HCT116 (cell line): ENCODE data around the gene ZBTB47. TPM values are rescaled to one million over a fixed set of nuclear protein-coding genes. Genes with fewer than 3 reads are reported as not detected.

Source experiments
- ATAC-seq: fragments of 200-7000 bp; cut with Tn5 transposase; 2 replicates; pipeline ENCODE4 v1.9.1; 2020; ENCODE audit warnings: mild to moderate bottlenecking, moderate library complexity
- BruUV-seq: library from RNA; stranded (reverse); fragments of 400-500 nt; replicated peaks from 2 replicates; lab custom pipeline; 2021; lab: Mats Ljungman, UMichigan
- CTCF ChIA-PET: fragments of 300-600 bp; sonication (Branson Sonifier 250); formaldehyde crosslinking; loops from one replicate; lab custom pipeline; 2021; ENCODE audit warnings: antibody characterized with exemption; lab: Charles Lee
- POLR2A ChIA-PET: fragments of 300-600, 350-600 bp; sonication (Branson Sonifier 250); formaldehyde crosslinking; loops from one replicate; lab custom pipeline; 2021; ENCODE audit warnings: antibody characterized with exemption; lab: Charles Lee
- RAD21 ChIA-PET, 2 experiments: fragments of 300-600 bp; sonication (Branson Sonifier 250); formaldehyde crosslinking; loops; one replicate each; lab custom pipeline; 2023; ENCODE audit warnings: low total read pairs in 2 of 2; ENCODE audit not compliant: uncharacterized antibody in 2 of 2, unreplicated experiment in 2 of 2, low non-redundant PET in 1 of 2; lab: Charles Lee
- DNase-seq: peaks from one replicate; pipeline ENCODE4 v3.0.0-alpha.2; 2010; ENCODE audit warnings: low read depth, low spot score
- H2AFZ ChIP-seq: fragments of 200-600 bp; shearing (Covaris generic), sonication (generic); 2 replicates; pipeline ENCODE4 v1.6.1; 2017; ENCODE audit warnings: low read depth, mixed run types, mixed read lengths, antibody characterized with exemption, low read length; ENCODE audit not compliant: poor library complexity, severe bottlenecking
- H3K27ac ChIP-seq: 2 replicates; pipeline ENCODE4 v1.5.1; 2012; ENCODE audit warnings: low read depth, low read length
- H3K27me3 ChIP-seq: fragments of 200-600 bp; sonication (generic); 2 replicates; pipeline ENCODE4 v1.6.1; 2016; ENCODE audit warnings: mixed run types, low read length, mixed read lengths; ENCODE audit not compliant: insufficient read depth
- H3K36me3 ChIP-seq, 2 experiments: fragments of 200-500 bp in 1 of 2; fragments of 200-600 bp in 1 of 2; sonication (Bioruptor generic) in 1 of 2; sonication (generic) in 1 of 2; 2 replicates each; pipeline versions ENCODE4 v1.5.1 to v1.6.1; 2014 to 2016; ENCODE audit warnings: low read length in 2 of 2, inconsistent platforms in 1 of 2, mixed read lengths in 1 of 2, mixed run types in 1 of 2; ENCODE audit not compliant: insufficient read depth in 2 of 2, control insufficient read depth in 1 of 2
- H3K4me1 ChIP-seq, 2 experiments: fragments of 200-600 bp in 1 of 2; sonication (generic) in 1 of 2; 2 replicates each; pipeline versions ENCODE4 v1.5.1 to v1.6.1; 2012 to 2017; ENCODE audit warnings: low read length in 2 of 2, inconsistent platforms in 1 of 2, mild to moderate bottlenecking in 1 of 2, mixed read lengths in 1 of 2, mixed run types in 1 of 2, moderate library complexity in 1 of 2; ENCODE audit not compliant: insufficient read depth in 2 of 2, control insufficient read depth in 1 of 2
- H3K4me2 ChIP-seq: fragments of 200-600 bp; sonication (generic); 2 replicates; pipeline ENCODE4 v1.6.1; 2017; ENCODE audit warnings: mixed run types, low read length, mixed read lengths
- H3K4me3 ChIP-seq, 2 experiments: fragments of 200-600 bp in 1 of 2; sonication (generic) in 1 of 2; replicated peaks in 1 of 2; 2 replicates each; pipeline ENCODE4 v1.5.1; 2011 to 2016; ENCODE audit warnings: low read length in 2 of 2, control low read depth in 1 of 2, low read depth in 1 of 2, mild to moderate bottlenecking in 1 of 2, mixed read lengths in 1 of 2, mixed run types in 1 of 2
- H3K79me2 ChIP-seq: fragments of 200-600 bp; sonication (generic); 2 replicates; pipeline ENCODE4 v1.6.1; 2017; ENCODE audit warnings: mild to moderate bottlenecking, mixed run types, low read length, moderate library complexity, mixed read lengths; ENCODE audit not compliant: insufficient read depth
- H3K9ac ChIP-seq: fragments of 200-600 bp; sonication (generic); 2 replicates; pipeline ENCODE4 v1.6.1; 2016; ENCODE audit warnings: low read length, mixed read lengths
- H3K9me2 ChIP-seq: fragments of 200-600 bp; sonication (generic), shearing (Covaris generic); 2 replicates; pipeline ENCODE4 v1.6.1; 2017; ENCODE audit warnings: mixed run types, mild to moderate bottlenecking, moderate library complexity; ENCODE audit not compliant: insufficient read depth
- H3K9me3 ChIP-seq, 2 experiments: fragments of 200-500 bp in 1 of 2; fragments of 200-600 bp in 1 of 2; sonication (Bioruptor generic) in 1 of 2; sonication (generic) in 1 of 2; 2 replicates each; pipeline ENCODE4 v1.6.1; 2014 to 2017; ENCODE audit warnings: low read length in 2 of 2, mixed read lengths in 2 of 2, inconsistent platforms in 1 of 2, low read depth in 1 of 2, mild to moderate bottlenecking in 1 of 2, mixed run types in 1 of 2, moderate library complexity in 1 of 2; ENCODE audit not compliant: control insufficient read depth in 1 of 2, insufficient read depth in 1 of 2
- H4K20me1 ChIP-seq: fragments of 200-600 bp; sonication (generic), shearing (Covaris generic); 2 replicates; pipeline ENCODE4 v1.6.1; 2017; ENCODE audit warnings: mixed run types, mild to moderate bottlenecking, moderate library complexity; ENCODE audit not compliant: insufficient read depth
- CEBPB ChIP-seq: IDR thresholded peaks from 2 replicates; pipeline ENCODE4 v1.6.1; 2012; ENCODE audit warnings: low read depth
- CTCF ChIP-seq, 3 experiments: fragments of 200-600 bp in 1 of 3; sonication (generic) in 1 of 3; IDR thresholded peaks in 2 of 3; conservative IDR thresholded peaks in 1 of 3; 2 replicates each; pipeline ENCODE4 v1.5.1; 2012 to 2017; ENCODE audit warnings: low read depth in 2 of 3, low read length in 2 of 3, antibody characterized with exemption in 1 of 3, borderline replicate concordance in 1 of 3, control low read depth in 1 of 3, mild to moderate bottlenecking in 1 of 3, mixed read lengths in 1 of 3, mixed run types in 1 of 3, moderate library complexity in 1 of 3; ENCODE audit not compliant: insufficient read depth in 1 of 3
- ELF1 ChIP-seq: IDR thresholded peaks from 2 replicates; pipeline ENCODE4 v1.6.1; 2012; ENCODE audit warnings: low read depth, borderline replicate concordance
- EZH2phosphoT487 ChIP-seq: fragments of 200-600 bp; IDR thresholded peaks from 2 replicates; pipeline ENCODE4 v1.6.1; 2018; ENCODE audit warnings: antibody characterized with exemption, borderline replicate concordance
- FOSL1 ChIP-seq: IDR thresholded peaks from 2 replicates; pipeline ENCODE4 v1.6.1; 2012; ENCODE audit warnings: low read depth
- MAX ChIP-seq: IDR thresholded peaks from 2 replicates; pipeline ENCODE4 v1.6.1; 2012
- POLR2AphosphoS5 ChIP-seq: IDR thresholded peaks from 2 replicates; pipeline ENCODE4 v1.6.1; 2011; ENCODE audit warnings: mild to moderate bottlenecking, low read depth, low read length, moderate library complexity
- RAD21 ChIP-seq: IDR thresholded peaks from 2 replicates; pipeline ENCODE4 v1.6.1; 2012; ENCODE audit warnings: low read depth, mild to moderate bottlenecking
- REST ChIP-seq: IDR thresholded peaks from 2 replicates; pipeline ENCODE4 v1.6.1; 2012; ENCODE audit warnings: low read depth
- SIN3A ChIP-seq: IDR thresholded peaks from 2 replicates; pipeline ENCODE4 v1.6.1; 2012; ENCODE audit warnings: low read depth
- SP1 ChIP-seq: IDR thresholded peaks from 2 replicates; pipeline ENCODE4 v1.6.1; 2012; ENCODE audit warnings: low read depth
- SRF ChIP-seq: IDR thresholded peaks from 2 replicates; pipeline ENCODE4 v1.6.1; 2012; ENCODE audit warnings: low read depth
- YY1 ChIP-seq: IDR thresholded peaks from 2 replicates; pipeline ENCODE4 v1.6.1; 2011; ENCODE audit warnings: low read length, low read depth, moderate library complexity, mild to moderate bottlenecking; ENCODE audit not compliant: insufficient replicate concordance; ENCODE audit errors: extremely low read depth
- ZFX ChIP-seq: fragments of 450-650 bp; IDR thresholded peaks from 2 replicates; pipeline ENCODE4 v1.6.1; 2017
- ZNF274 ChIP-seq: fragments of 200-500 bp; sonication (Bioruptor generic); IDR thresholded peaks from 2 replicates; pipeline ENCODE4 v1.6.1; 2014; ENCODE audit warnings: mild to moderate bottlenecking, low read depth, low read length, inconsistent platforms
- intact Hi-C: fragments of 100-400 bp; cut with micrococcal nuclease; formaldehyde crosslinking; loops from 2 replicates; pipeline ENCODE4 v1.10.0; 2022
- total RNA-seq: library from RNA; stranded (reverse); gene quantifications from one replicate; pipeline ENCODE4 v1.2.1, GENCODE V29; 2021; ENCODE audit not compliant: unreplicated experiment
- TF ChIP-seq, protein P1 (sequence below): IDR thresholded peaks from 2 replicates; pipeline ENCODE4 v1.6.1; 2011; ENCODE audit warnings: mild to moderate bottlenecking, low read length, moderate library complexity; ENCODE audit not compliant: insufficient replicate concordance; ENCODE audit errors: extremely low read depth
- TF ChIP-seq, protein P2 (sequence below): IDR thresholded peaks from 2 replicates; pipeline ENCODE4 v1.6.1; 2012

ZBTB47 gene
- total RNA-seq, 1 experiment from 2014 or later, result 6.3 TPM

DNA sequence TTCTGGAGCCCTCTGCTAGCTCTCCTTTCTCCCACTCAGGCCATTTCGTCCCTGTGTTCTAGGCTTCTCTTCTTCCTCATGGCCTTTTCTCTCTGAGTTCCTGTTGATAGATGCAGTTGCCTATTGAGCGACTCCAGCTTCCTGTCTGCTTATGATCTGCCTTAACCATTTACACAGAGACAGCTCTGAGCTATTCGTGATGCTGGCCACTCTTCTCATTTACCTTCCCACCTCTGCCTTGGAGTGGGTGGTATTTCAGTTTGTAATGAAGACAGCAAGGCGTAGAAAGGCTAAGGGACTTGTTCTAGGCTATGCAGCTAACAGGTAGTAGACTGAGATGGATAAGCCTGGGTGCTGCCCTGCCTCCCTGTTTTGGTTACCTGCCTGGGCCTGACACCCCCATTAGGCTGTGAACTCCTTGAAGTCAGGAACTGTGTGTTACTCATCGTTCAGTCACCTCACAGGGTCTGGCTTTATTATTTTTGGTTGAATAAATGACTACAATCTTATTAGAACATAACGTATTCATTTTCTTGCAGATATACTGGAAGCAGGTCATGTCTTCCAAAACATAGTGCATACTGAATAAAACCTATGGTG is 12.6 kb upstream of the ZBTB47 start:
- no peak overlapping the region for H2AFZ ChIP-seq
- no peaks in the 10 kb centered on the region for H3K27me3 ChIP-seq
- no peaks in the 10 kb centered on the region; the same call in 1 of the 2 replicates for H3K79me2 ChIP-seq
- no TSS peak for BruUV-seq
- ChIA-PET POLR2A (interaction anchor here (0.5 to 2.2 kb wide), 2 partner anchors 11 to 422 kb away, joined by 4 to 5 read pairs; no protein-coding TSS in a partner anchor), RAD21 (no interaction called here), CTCF (no interaction called here)
- no peaks in the 10 kb centered on the region for H3K9me2 ChIP-seq
- no peak overlapping the region for H3K9ac ChIP-seq
- peaks cover 49 to 75% of the 10 kb centered on the region in 2 experiments; a peak in 3 of 4 replicates for H3K36me3 ChIP-seq
- no peak for ATAC-seq
- no peaks in the 10 kb centered on the region for H3K9me3 ChIP-seq
- no peak overlapping the region for H3K4me2 ChIP-seq
- no peaks in the 10 kb centered on the region for H3K4me1 ChIP-seq
- intact Hi-C loops, result no loop called here
- no peak overlapping the region for H3K27ac ChIP-seq
- no peak for DNase-seq
- H3K4me3 ChIP-seq, result no peak overlapping the region
- no peak for TF ChIP-seq YY1
- no peak for TF ChIP-seq POLR2AphosphoS5
- no peak for TF ChIP-seq REST
- TF ChIP-seq MAX, result no peak
- TF ChIP-seq FOSL1, result no peak
- TF ChIP-seq, protein P1, sequence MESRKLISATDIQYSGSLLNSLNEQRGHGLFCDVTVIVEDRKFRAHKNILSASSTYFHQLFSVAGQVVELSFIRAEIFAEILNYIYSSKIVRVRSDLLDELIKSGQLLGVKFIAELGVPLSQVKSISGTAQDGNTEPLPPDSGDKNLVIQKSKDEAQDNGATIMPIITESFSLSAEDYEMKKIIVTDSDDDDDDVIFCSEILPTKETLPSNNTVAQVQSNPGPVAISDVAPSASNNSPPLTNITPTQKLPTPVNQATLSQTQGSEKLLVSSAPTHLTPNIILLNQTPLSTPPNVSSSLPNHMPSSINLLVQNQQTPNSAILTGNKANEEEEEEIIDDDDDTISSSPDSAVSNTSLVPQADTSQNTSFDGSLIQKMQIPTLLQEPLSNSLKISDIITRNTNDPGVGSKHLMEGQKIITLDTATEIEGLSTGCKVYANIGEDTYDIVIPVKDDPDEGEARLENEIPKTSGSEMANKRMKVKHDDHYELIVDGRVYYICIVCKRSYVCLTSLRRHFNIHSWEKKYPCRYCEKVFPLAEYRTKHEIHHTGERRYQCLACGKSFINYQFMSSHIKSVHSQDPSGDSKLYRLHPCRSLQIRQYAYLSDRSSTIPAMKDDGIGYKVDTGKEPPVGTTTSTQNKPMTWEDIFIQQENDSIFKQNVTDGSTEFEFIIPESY, result no peak
- no peak for TF ChIP-seq ELF1
- no peak for TF ChIP-seq SIN3A
- TF ChIP-seq, protein P2, sequence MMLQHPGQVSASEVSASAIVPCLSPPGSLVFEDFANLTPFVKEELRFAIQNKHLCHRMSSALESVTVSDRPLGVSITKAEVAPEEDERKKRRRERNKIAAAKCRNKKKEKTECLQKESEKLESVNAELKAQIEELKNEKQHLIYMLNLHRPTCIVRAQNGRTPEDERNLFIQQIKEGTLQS, result no peak
- no peak for TF ChIP-seq CEBPB
- no peak for TF ChIP-seq EZH2phosphoT487
- TF ChIP-seq CTCF (IDR thresholded peaks at IDR 0.05 in 2 of 3, conservative IDR thresholded peaks at IDR 0.05 in 1 of 3; ENCODE audit: borderline replicate concordance in 1 of 3, insufficient read depth in 1 of 3, low read depth in 2 of 3, low read length in 2 of 3), result no peak
- no peak for TF ChIP-seq SP1
- TF ChIP-seq SRF, result no peak
- TF ChIP-seq RAD21, result no peak
- no peak for TF ChIP-seq ZNF274
- no peak for TF ChIP-seq ZFX
- TF ChIP-seq, all 23 proteins: peak for 0
- no peaks in the 10 kb centered on the region for H4K20me1 ChIP-seq
